Measurements from ENCODE around the gene IVD.

The IVD gene

GRCh38 chr15:40420793-40421192 is 15.2 kb downstream of the IVD start:
- no peak for ATAC-seq
- TF ChIP-seq TOX (CRISPR knock-in tag; IDR thresholded peaks at IDR 0.05; ENCODE audit: borderline replicate concordance) (no peak), ESRRG (CRISPR knock-in tag; IDR thresholded peaks at IDR 0.05) (no peak), ZNF8 (CRISPR knock-in tag; IDR thresholded peaks at IDR 0.05) (no peak), OSR1 (CRISPR knock-in tag; IDR thresholded peaks at IDR 0.05) (no peak), PPARA (CRISPR knock-in tag; IDR thresholded peaks at IDR 0.05; ENCODE audit: borderline replicate concordance) (no peak), ZNF565 (CRISPR knock-in tag; conservative IDR thresholded peaks at IDR 0.05; ENCODE audit: low read depth) (no peak), TCF4 (CRISPR knock-in tag; IDR thresholded peaks at IDR 0.05; ENCODE audit: borderline replicate concordance) (no peak), ZFP3 (CRISPR knock-in tag; IDR thresholded peaks at IDR 0.05) (no peak), PATZ1 (CRISPR knock-in tag; IDR thresholded peaks at IDR 0.05; ENCODE audit: borderline replicate concordance) (no peak), BACH2 (CRISPR knock-in tag; IDR thresholded peaks at IDR 0.05; ENCODE audit: borderline replicate concordance) (no peak), ARNTL (CRISPR knock-in tag; IDR thresholded peaks at IDR 0.05; ENCODE audit: borderline replicate concordance, low read depth) (no peak), ZC3H10 (CRISPR knock-in tag; IDR thresholded peaks at IDR 0.05) (no peak), RARB (CRISPR knock-in tag; IDR thresholded peaks at IDR 0.05) (no peak), ZFP30 (CRISPR knock-in tag; IDR thresholded peaks at IDR 0.05) (no peak), GLIS3 (CRISPR knock-in tag; IDR thresholded peaks at IDR 0.05) (no peak), CSDC2 (CRISPR knock-in tag; IDR thresholded peaks at IDR 0.05) (no peak), TSHZ2 (CRISPR knock-in tag; IDR thresholded peaks at IDR 0.05) (no peak), SNAI2 (CRISPR knock-in tag; IDR thresholded peaks at IDR 0.05) (no peak)
- TF ChIP-seq, protein P1, sequence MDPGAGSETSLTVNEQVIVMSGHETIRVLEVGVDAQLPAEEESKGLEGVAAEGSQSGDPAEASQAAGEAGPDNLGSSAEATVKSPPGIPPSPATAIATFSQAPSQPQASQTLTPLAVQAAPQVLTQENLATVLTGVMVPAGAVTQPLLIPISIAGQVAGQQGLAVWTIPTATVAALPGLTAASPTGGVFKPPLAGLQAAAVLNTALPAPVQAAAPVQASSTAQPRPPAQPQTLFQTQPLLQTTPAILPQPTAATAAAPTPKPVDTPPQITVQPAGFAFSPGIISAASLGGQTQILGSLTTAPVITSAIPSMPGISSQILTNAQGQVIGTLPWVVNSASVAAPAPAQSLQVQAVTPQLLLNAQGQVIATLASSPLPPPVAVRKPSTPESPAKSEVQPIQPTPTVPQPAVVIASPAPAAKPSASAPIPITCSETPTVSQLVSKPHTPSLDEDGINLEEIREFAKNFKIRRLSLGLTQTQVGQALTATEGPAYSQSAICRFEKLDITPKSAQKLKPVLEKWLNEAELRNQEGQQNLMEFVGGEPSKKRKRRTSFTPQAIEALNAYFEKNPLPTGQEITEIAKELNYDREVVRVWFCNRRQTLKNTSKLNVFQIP (CRISPR knock-in tag; IDR thresholded peaks at IDR 0.05; ENCODE audit: borderline replicate concordance, low read depth), result no peak
- TF ChIP-seq, protein P2, sequence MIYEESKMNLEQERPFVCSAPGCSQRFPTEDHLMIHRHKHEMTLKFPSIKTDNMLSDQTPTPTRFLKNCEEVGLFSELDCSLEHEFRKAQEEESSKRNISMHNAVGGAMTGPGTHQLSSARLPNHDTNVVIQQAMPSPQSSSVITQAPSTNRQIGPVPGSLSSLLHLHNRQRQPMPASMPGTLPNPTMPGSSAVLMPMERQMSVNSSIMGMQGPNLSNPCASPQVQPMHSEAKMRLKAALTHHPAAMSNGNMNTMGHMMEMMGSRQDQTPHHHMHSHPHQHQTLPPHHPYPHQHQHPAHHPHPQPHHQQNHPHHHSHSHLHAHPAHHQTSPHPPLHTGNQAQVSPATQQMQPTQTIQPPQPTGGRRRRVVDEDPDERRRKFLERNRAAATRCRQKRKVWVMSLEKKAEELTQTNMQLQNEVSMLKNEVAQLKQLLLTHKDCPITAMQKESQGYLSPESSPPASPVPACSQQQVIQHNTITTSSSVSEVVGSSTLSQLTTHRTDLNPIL (CRISPR knock-in tag; IDR thresholded peaks at IDR 0.05; ENCODE audit: low read depth), result no peak

- TF ChIP-seq GLIS3 (CRISPR knock-in tag; IDR thresholded peaks at IDR 0.05) (no peak), TSHZ2 (CRISPR knock-in tag; IDR thresholded peaks at IDR 0.05) (no peak), RARB (CRISPR knock-in tag; IDR thresholded peaks at IDR 0.05) (no peak), ZFP3 (CRISPR knock-in tag; IDR thresholded peaks at IDR 0.05) (no peak), SNAI2 (CRISPR knock-in tag; IDR thresholded peaks at IDR 0.05) (no peak), BACH2 (CRISPR knock-in tag; IDR thresholded peaks at IDR 0.05; ENCODE audit: borderline replicate concordance) (no peak), ESRRG (CRISPR knock-in tag; IDR thresholded peaks at IDR 0.05) (no peak), TOX (CRISPR knock-in tag; IDR thresholded peaks at IDR 0.05; ENCODE audit: borderline replicate concordance) (no peak), OSR1 (CRISPR knock-in tag; IDR thresholded peaks at IDR 0.05) (no peak), ZNF70 (CRISPR knock-in tag; IDR thresholded peaks at IDR 0.05) (no peak)
- peak; percentile 97 for ATAC-seq
Measured at GRCh38 chr15:40421246-40422157, 15.9 kb downstream of the IVD start.
